ENCODE data around the gene DOCK4. TPM values are rescaled to one million over a fixed set of nuclear protein-coding genes. Genes with fewer than 3 reads are reported as not detected.
A peak's percentile ranks its signal among the peaks of the same experiment; 100 is the strongest.

DOCK4 gene
- total RNA-seq, 1 donor from 2014 or later = 32.2 TPM

DNA sequence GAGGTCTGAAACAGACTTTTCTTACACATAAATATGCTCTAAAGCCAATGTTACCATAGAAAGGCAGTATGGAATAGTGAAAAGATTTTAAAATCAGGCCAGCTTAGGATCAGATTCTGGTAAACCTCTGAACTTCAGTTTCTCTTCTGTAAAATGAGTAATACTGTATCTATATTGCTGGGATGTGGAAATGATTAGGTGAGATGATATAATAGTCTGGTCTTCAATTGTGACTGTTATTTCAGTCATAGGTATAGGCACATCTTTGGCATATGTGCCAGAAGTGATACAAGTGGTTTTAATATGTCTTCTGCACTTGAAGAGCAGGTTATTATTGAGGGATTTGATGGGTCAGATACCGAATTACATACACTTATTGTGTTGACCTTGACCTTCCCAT lies 7.5 kb upstream of the DOCK4 start:
- Histone ChIP-seq H3K4me1 (ENCODE audit: insufficient read depth, low read length) (no peaks in the 10 kb centered on the region), H3K36me3 (ENCODE audit: insufficient read depth, low read length) (no peaks in the 10 kb centered on the region), H3K27ac (ENCODE audit: low read depth, low read length) (no peak overlapping the region), H3K4me3 (ENCODE audit: insufficient read depth, low read depth, low read length) (no peak overlapping the region), H3K27me3 (ENCODE audit: insufficient read depth, low read length) (no peaks in the 10 kb centered on the region), H3K4me2 (ENCODE audit: low read length) (no peak overlapping the region), H2AFZ (ENCODE audit: low read depth, low read length) (no peak overlapping the region), H3K79me2 (ENCODE audit: insufficient read depth, low read length) (peaks cover 49% of the 10 kb centered on the region), H4K20me1 (ENCODE audit: insufficient read depth, low read length) (peaks cover 38% of the 10 kb centered on the region), H3K9ac (ENCODE audit: low read length) (no peak overlapping the region), H3K9me3 (ENCODE audit: insufficient read depth, low read depth, low read length) (no peaks in the 10 kb centered on the region)
- no peak overlapping the region for H3K4me3 Mint-ChIP-seq (ENCODE audit: unreplicated experiment)
- peaks cover 23% of the 10 kb centered on the region for H3K4me1 Mint-ChIP-seq (ENCODE audit: low read depth, unreplicated experiment)
- FAIRE-seq (no peak), DNase-seq (ENCODE audit: low read depth) (no peak)
- TF ChIP-seq, protein P1, sequence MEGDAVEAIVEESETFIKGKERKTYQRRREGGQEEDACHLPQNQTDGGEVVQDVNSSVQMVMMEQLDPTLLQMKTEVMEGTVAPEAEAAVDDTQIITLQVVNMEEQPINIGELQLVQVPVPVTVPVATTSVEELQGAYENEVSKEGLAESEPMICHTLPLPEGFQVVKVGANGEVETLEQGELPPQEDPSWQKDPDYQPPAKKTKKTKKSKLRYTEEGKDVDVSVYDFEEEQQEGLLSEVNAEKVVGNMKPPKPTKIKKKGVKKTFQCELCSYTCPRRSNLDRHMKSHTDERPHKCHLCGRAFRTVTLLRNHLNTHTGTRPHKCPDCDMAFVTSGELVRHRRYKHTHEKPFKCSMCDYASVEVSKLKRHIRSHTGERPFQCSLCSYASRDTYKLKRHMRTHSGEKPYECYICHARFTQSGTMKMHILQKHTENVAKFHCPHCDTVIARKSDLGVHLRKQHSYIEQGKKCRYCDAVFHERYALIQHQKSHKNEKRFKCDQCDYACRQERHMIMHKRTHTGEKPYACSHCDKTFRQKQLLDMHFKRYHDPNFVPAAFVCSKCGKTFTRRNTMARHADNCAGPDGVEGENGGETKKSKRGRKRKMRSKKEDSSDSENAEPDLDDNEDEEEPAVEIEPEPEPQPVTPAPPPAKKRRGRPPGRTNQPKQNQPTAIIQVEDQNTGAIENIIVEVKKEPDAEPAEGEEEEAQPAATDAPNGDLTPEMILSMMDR (IDR thresholded peaks at IDR 0.05; ENCODE audit: insufficient read depth, low read depth, low read length) = no peak
- TF ChIP-seq EZH2 (IDR thresholded peaks at IDR 0.05; ENCODE audit: insufficient read depth, low read length) = no peak
- no peaks in the 10 kb centered on the region for H3K9me3 Mint-ChIP-seq (ENCODE audit: unreplicated experiment)
- no peak overlapping the region for H3K27ac Mint-ChIP-seq (ENCODE audit: unreplicated experiment)
- H3K27me3 Mint-ChIP-seq (ENCODE audit: low read depth, unreplicated experiment) = no peaks in the 10 kb centered on the region
- peaks cover 7% of the 10 kb centered on the region for H3K36me3 Mint-ChIP-seq (ENCODE audit: low read depth, unreplicated experiment)

- H3K36me3 ChIP-seq (ENCODE audit: insufficient read depth, low read length) = no peaks in the 10 kb centered on the region
- no peaks in the 10 kb centered on the region for H3K9me3 ChIP-seq (ENCODE audit: insufficient read depth, low read depth, low read length)
- H3K27me3 ChIP-seq (ENCODE audit: insufficient read depth, low read length) = no peaks in the 10 kb centered on the region
- H4K20me1 ChIP-seq (ENCODE audit: insufficient read depth, low read length) = peaks cover 37% of the 10 kb centered on the region
- H3K27ac ChIP-seq (ENCODE audit: low read depth, low read length) = no peak overlapping the region
- no peak overlapping the region for H2AFZ ChIP-seq (ENCODE audit: low read depth, low read length)
- H3K4me1 ChIP-seq (ENCODE audit: insufficient read depth, low read length) = no peaks in the 10 kb centered on the region
- H3K9me3 Mint-ChIP-seq (ENCODE audit: unreplicated experiment) = no peaks in the 10 kb centered on the region
- H3K9ac ChIP-seq (ENCODE audit: low read length) = no peak overlapping the region
- FAIRE-seq = no peak
- no peak overlapping the region for H3K27ac Mint-ChIP-seq (ENCODE audit: unreplicated experiment)
- peaks cover 4% of the 10 kb centered on the region for H3K36me3 Mint-ChIP-seq (ENCODE audit: low read depth, unreplicated experiment)
- peaks cover 22% of the 10 kb centered on the region for H3K4me1 Mint-ChIP-seq (ENCODE audit: low read depth, unreplicated experiment)
- H3K4me2 ChIP-seq (ENCODE audit: low read length) = no peak overlapping the region
- peak; percentile 30 for DNase-seq (ENCODE audit: low read depth)
- peaks cover 52% of the 10 kb centered on the region for H3K79me2 ChIP-seq (ENCODE audit: insufficient read depth, low read length)
- no peak for TF ChIP-seq EZH2 (IDR thresholded peaks at IDR 0.05; ENCODE audit: insufficient read depth, low read length)
- TF ChIP-seq, protein P1 (IDR thresholded peaks at IDR 0.05; ENCODE audit: insufficient read depth, low read depth, low read length) = no peak
- H3K27me3 Mint-ChIP-seq (ENCODE audit: low read depth, unreplicated experiment) = no peaks in the 10 kb centered on the region
- H3K4me3 ChIP-seq (ENCODE audit: insufficient read depth, low read depth, low read length) = no peak overlapping the region
- no peak overlapping the region for H3K4me3 Mint-ChIP-seq (ENCODE audit: unreplicated experiment)
Observed at GRCh38 chr7:112212571-112212970, 6.4 kb upstream of the DOCK4 start.

- no peak overlapping the region for H3K4me3 ChIP-seq (ENCODE audit: insufficient read depth, low read depth, low read length)
- no peak for DNase-seq (ENCODE audit: low read depth)
- no peak overlapping the region for H3K27ac ChIP-seq (ENCODE audit: low read depth, low read length)
- no peaks in the 10 kb centered on the region for H3K9me3 Mint-ChIP-seq (ENCODE audit: unreplicated experiment)
- H3K4me2 ChIP-seq (ENCODE audit: low read length) = no peak overlapping the region
- no peaks in the 10 kb centered on the region for H3K27me3 ChIP-seq (ENCODE audit: insufficient read depth, low read length)
- H2AFZ ChIP-seq (ENCODE audit: low read depth, low read length) = no peak overlapping the region
- H3K36me3 ChIP-seq (ENCODE audit: insufficient read depth, low read length) = no peaks in the 10 kb centered on the region
- H3K9ac ChIP-seq (ENCODE audit: low read length) = no peak overlapping the region
- no peak overlapping the region for H3K27ac Mint-ChIP-seq (ENCODE audit: unreplicated experiment)
- TF ChIP-seq, protein P1 (IDR thresholded peaks at IDR 0.05; ENCODE audit: insufficient read depth, low read depth, low read length) = no peak
- TF ChIP-seq EZH2 (IDR thresholded peaks at IDR 0.05; ENCODE audit: insufficient read depth, low read length) = no peak
- no peak for FAIRE-seq
- no peaks in the 10 kb centered on the region for H3K4me1 ChIP-seq (ENCODE audit: insufficient read depth, low read length)
- H3K4me1 Mint-ChIP-seq (ENCODE audit: low read depth, unreplicated experiment) = peaks cover 23% of the 10 kb centered on the region
- H3K4me3 Mint-ChIP-seq (ENCODE audit: unreplicated experiment) = no peak overlapping the region
- H3K9me3 ChIP-seq (ENCODE audit: insufficient read depth, low read depth, low read length) = no peaks in the 10 kb centered on the region
- H3K36me3 Mint-ChIP-seq (ENCODE audit: low read depth, unreplicated experiment) = no peaks in the 10 kb centered on the region
- H3K79me2 ChIP-seq (ENCODE audit: insufficient read depth, low read length) = peaks cover 63% of the 10 kb centered on the region
- H4K20me1 ChIP-seq (ENCODE audit: insufficient read depth, low read length) = peaks cover 38% of the 10 kb centered on the region
- no peaks in the 10 kb centered on the region for H3K27me3 Mint-ChIP-seq (ENCODE audit: low read depth, unreplicated experiment)
Observed at GRCh38 chr7:112211348-112211907, 5.2 kb upstream of the DOCK4 start.
